Transverse colon (tissue), 4 donors: ENCODE measurements around the gene GJB5. TPM values are rescaled to one million over a fixed set of nuclear protein-coding genes. Genes with fewer than 3 reads are reported as not detected.
A peak's percentile ranks its signal among the peaks of the same experiment; 100 is the strongest.

Experiments used
- DNase-seq: peaks from one replicate; pipeline ENCODE4 v3.0.0-alpha.2; 2019
- H3K27ac ChIP-seq, 4 donors: fragments of 200-600 bp; sonication (generic); 2 replicates each; pipeline ENCODE4 v1.5.1; 2016 to 2018; ENCODE audit warnings: inconsistent platforms in 4 of 4
- H3K27me3 ChIP-seq: fragments of 200-600 bp; sonication (generic); 2 replicates; pipeline ENCODE4 v1.5.1; 2017; ENCODE audit warnings: inconsistent platforms
- H3K36me3 ChIP-seq, 4 donors: fragments of 200-600 bp; sonication (generic); 2 replicates each; pipeline ENCODE4 v1.5.1; 2017 to 2019; ENCODE audit warnings: inconsistent platforms in 4 of 4
- H3K4me1 ChIP-seq, 4 donors: fragments of 200-600 bp; sonication (generic); 2 replicates each; pipeline ENCODE4 v1.5.1; 2017 to 2020; ENCODE audit warnings: inconsistent platforms in 4 of 4
- H3K4me3 ChIP-seq, 4 donors: fragments of 200-600 bp; sonication (generic); 1 replicate in 1 of 4; 2 replicates in 3 of 4; pipeline versions ENCODE4 v1.5.1 to v1.6.1; 2017 to 2019; ENCODE audit warnings: inconsistent platforms in 4 of 4
- H3K9me3 ChIP-seq, 2 donors: fragments of 200-600 bp; sonication (generic); 2 replicates each; pipeline ENCODE4 v1.5.1; 2017 to 2019; ENCODE audit warnings: inconsistent platforms in 2 of 2
- CTCF ChIP-seq, 5 experiments: fragments of 200-600 bp in 3 of 5; fragments of 450-650 bp in 2 of 5; sonication (generic) in 3 of 5; IDR thresholded peaks; 1 replicate in 2 of 5; 2 replicates in 3 of 5; pipeline ENCODE4 v1.5.1; 2016 to 2017; ENCODE audit warnings: antibody characterized with exemption in 5 of 5, inconsistent platforms in 3 of 5, mild to moderate bottlenecking in 2 of 5, moderate library complexity in 1 of 5
- EP300 ChIP-seq: sonication (generic); formaldehyde crosslinking; IDR thresholded peaks from one replicate; pipeline ENCODE4 v1.6.1; 2017; ENCODE audit warnings: antibody characterized with exemption, low read depth
- POLR2A ChIP-seq: fragments of 450-650 bp; IDR thresholded peaks from one replicate; pipeline ENCODE4 v1.6.1; 2016; ENCODE audit warnings: antibody characterized with exemption, mild to moderate bottlenecking, moderate library complexity
- POLR2AphosphoS5 ChIP-seq, 3 donors: sonication (generic); formaldehyde crosslinking; IDR thresholded peaks; one replicate each; pipeline ENCODE4 v1.6.1; 2016; ENCODE audit warnings: antibody characterized with exemption in 3 of 3
- WGBS, 2 donors: methylation state at CpG; one replicate each; pipeline ENCODE4 v1.1.5; 2018; ENCODE audit warnings: low coverage in 1 of 2; 5-methylcytosine and 5-hydroxymethylcytosine counted together
- in situ Hi-C, 4 donors: fragments of 200-750 bp; cut with MboI; loops; one replicate each; pipeline versions ENCODE4 v1.15.0 to v1.15.1; 2017; ENCODE audit warnings: low sequenced_read_pairs in 3 of 4, low pct_ligation_motif_present in 1 of 4, low pct_unique_long_range_greater_than_20kb in 1 of 4
- intact Hi-C: fragments of 100-400 bp; cut with DNase I; formaldehyde crosslinking; loops from one replicate; pipeline ENCODE4 v1.15.1; 2023; ENCODE audit warnings: low total_unique reads
- total RNA-seq, 4 donors: library from RNA; depleted of rRNA; stranded (reverse); fragments of >200 nt; gene quantifications; one replicate each; pipeline ENCODE4 v1.1.0, GENCODE V29; 2016

GJB5 gene
- total RNA-seq, 4 donors from 2014 or later = not detected

GRCh38 chr1:34739613-34740012, 15.2 kb upstream of the GJB5 start:
- in situ Hi-C loops = loop anchor here in 3 of 4 donors (10.0 to 25.0 kb wide), 3 partner anchors 275 to 1102 kb away; no protein-coding TSS in a partner anchor
- H3K4me1 ChIP-seq = peaks cover 0 to 4% (median 2%) of the 10 kb centered on the region in 4 donors
- no peak for TF ChIP-seq POLR2A
- TF ChIP-seq EP300 = no peak
- no peak for TF ChIP-seq POLR2AphosphoS5 (IDR thresholded peaks at IDR 0.05)
- no peak for TF ChIP-seq CTCF (IDR thresholded peaks at IDR 0.05)
- no peaks in the 10 kb centered on the region for H3K27me3 ChIP-seq
- no peak for DNase-seq
- H3K36me3 ChIP-seq = no peaks in the 10 kb centered on the region
- no peak overlapping the region for H3K4me3 ChIP-seq
- no peak overlapping the region for H3K27ac ChIP-seq
- WGBS, 2 donors = 54% methylated on average over 3 of the region's 3 CpGs; no CpG with 5 or more reads in 1 of the 2 donors
- no peaks in the 10 kb centered on the region for H3K9me3 ChIP-seq
- intact Hi-C loops = loop anchor here (10.0 kb wide), 1 partner anchor 1105 kb away; no protein-coding TSS in a partner anchor

- in situ Hi-C loops = loop anchor here in 3 of 4 donors (10.0 to 25.0 kb wide), 3 partner anchors 276 to 1103 kb away; no protein-coding TSS in a partner anchor
- Histone ChIP-seq H3K27ac (no peak overlapping the region), H3K9me3 (no peaks in the 10 kb centered on the region), H3K4me1 (peaks cover 0 to 4% (median 2%) of the 10 kb centered on the region in 4 donors), H3K36me3 (no peaks in the 10 kb centered on the region), H3K27me3 (no peaks in the 10 kb centered on the region), H3K4me3 (no peak overlapping the region)
- 20 to 51% methylated on average over 1 to 18 of the region's 18 CpGs for WGBS, 2 donors
- TF ChIP-seq EP300 = no peak
- TF ChIP-seq POLR2AphosphoS5 (IDR thresholded peaks at IDR 0.05) = no peak
- TF ChIP-seq CTCF (IDR thresholded peaks at IDR 0.05) = no peak
- TF ChIP-seq POLR2A = no peak
- intact Hi-C loops = loop anchor here (10.0 kb wide), 1 partner anchor 1106 kb away; no protein-coding TSS in a partner anchor
- DNase-seq = peak; percentile 25
These were observed 14.5 kb upstream of the GJB5 start for GRCh38 chr1:34740161-34740868.

GRCh38 chr1:34742667-34743270, 12.1 kb upstream of the GJB5 start:
- Histone ChIP-seq H3K27me3 (no peaks in the 10 kb centered on the region), H3K27ac (no peak overlapping the region), H3K4me1 (peaks cover 0 to 4% (median 2%) of the 10 kb centered on the region in 4 donors), H3K4me3 (no peak overlapping the region), H3K36me3 (no peaks in the 10 kb centered on the region), H3K9me3 (no peaks in the 10 kb centered on the region)
- DNase-seq = peak; percentile 89
- WGBS, 2 donors = 19 to 75% methylated on average over 2 to 9 of the region's 16 CpGs
- in situ Hi-C loops = loop anchor here in 3 of 4 donors (10.0 to 25.0 kb wide), 3 partner anchors 278 to 1105 kb away; no protein-coding TSS in a partner anchor
- intact Hi-C loops = loop anchor here (10.0 kb wide), 1 partner anchor 1108 kb away; no protein-coding TSS in a partner anchor
- TF ChIP-seq CTCF (IDR thresholded peaks at IDR 0.05) = peak; percentile 81 to 96 (median 91)
- TF ChIP-seq POLR2AphosphoS5 (IDR thresholded peaks at IDR 0.05) = no peak
- no peak for TF ChIP-seq POLR2A

- H3K27ac ChIP-seq = no peak overlapping the region
- DNase-seq = no peak
- H3K36me3 ChIP-seq = no peaks in the 10 kb centered on the region
- no peak overlapping the region for H3K4me3 ChIP-seq
- H3K27me3 ChIP-seq = no peaks in the 10 kb centered on the region
- WGBS, 2 donors = 81 to 86% methylated on average over 2 to 6 of the region's 6 CpGs
- intact Hi-C loops (loop anchor here (10.0 kb wide), 1 partner anchor 1109 kb away; no protein-coding TSS in a partner anchor), in situ Hi-C loops (loop anchor here in 3 of 4 donors (10.0 to 25.0 kb wide), 3 partner anchors 279 to 1106 kb away; no protein-coding TSS in a partner anchor)
- peaks cover 0 to 4% (median 2%) of the 10 kb centered on the region in 4 donors for H3K4me1 ChIP-seq
- TF ChIP-seq POLR2AphosphoS5 (IDR thresholded peaks at IDR 0.05) = no peak
- TF ChIP-seq CTCF (IDR thresholded peaks at IDR 0.05) = no peak
- no peak for TF ChIP-seq POLR2A
- no peak for TF ChIP-seq EP300
- H3K9me3 ChIP-seq = no peaks in the 10 kb centered on the region
These were observed 11.1 kb upstream of the GJB5 start for GRCh38 chr1:34743775-34744174.
